IMR-90 (cell line): ENCODE data around the gene RAB19. TPM values are rescaled to one million over a fixed set of nuclear protein-coding genes. Genes with fewer than 3 reads are reported as not detected.

Experiments
- ATAC-seq: fragments of 200-7000 bp; cut with Tn5 transposase; 2 replicates; pipeline ENCODE4 v1.9.1; 2020; ENCODE audit warnings: low read depth, mild to moderate bottlenecking, moderate library complexity
- BruUV-seq: library from RNA; stranded (reverse); fragments of 400-500 nt; replicated peaks from 2 replicates; lab custom pipeline; 2021; lab: Mats Ljungman, UMichigan
- CTCF ChIA-PET: fragments of 300-600 bp; formaldehyde crosslinking; extraction: SDS; loops from one replicate; lab custom pipeline; 2021; ENCODE audit warnings: antibody characterized with exemption; lab: Yijun Ruan, JAX
- POLR2A ChIA-PET: fragments of 300-600 bp; sonication (Branson Sonifier 250); formaldehyde crosslinking; loops from one replicate; lab custom pipeline; 2022; ENCODE audit warnings: antibody characterized with exemption; ENCODE audit not compliant: unreplicated experiment; lab: Charles Lee
- DNase-seq: peaks from one replicate; pipeline ENCODE4 v3.0.0; 2013
- H2AFZ ChIP-seq: replicated peaks from 2 replicates; pipeline ENCODE3; 2013; ENCODE audit warnings: low read length, mild to moderate bottlenecking; ENCODE audit not compliant: poor library complexity
- H2AK5ac ChIP-seq: 2 replicates; pipeline ENCODE4 v1.6.1; 2013; ENCODE audit warnings: low read depth, low read length, inconsistent platforms
- H2AK9ac ChIP-seq: replicated peaks from 2 replicates; pipeline ENCODE3; 2013; ENCODE audit warnings: mild to moderate bottlenecking, low read depth, low read length, moderate library complexity; ENCODE audit not compliant: poor library complexity
- H2BK120ac ChIP-seq: 2 replicates; pipeline ENCODE4 v1.6.1; 2013; ENCODE audit warnings: low read depth, low read length, inconsistent platforms
- H2BK15ac ChIP-seq: 3 replicates; pipeline ENCODE4 v1.6.1; 2013; ENCODE audit warnings: low read depth, low read length, inconsistent platforms
- H2BK20ac ChIP-seq: 2 replicates; pipeline ENCODE4 v1.6.1; 2013; ENCODE audit warnings: low read depth, mild to moderate bottlenecking, inconsistent platforms, low read length, moderate library complexity
- H2BK5ac ChIP-seq: 2 replicates; pipeline ENCODE4 v1.6.1; 2013; ENCODE audit warnings: mild to moderate bottlenecking, low read depth, low read length, inconsistent platforms; ENCODE audit not compliant: poor library complexity, severe bottlenecking
- H3K14ac ChIP-seq: replicated peaks from 2 replicates; pipeline ENCODE4 v1.6.1; 2013; ENCODE audit warnings: low read depth, low read length, inconsistent platforms
- H3K18ac ChIP-seq: 2 replicates; pipeline ENCODE4 v1.6.1; 2013; ENCODE audit warnings: low read depth, low read length, control low read depth
- H3K23ac ChIP-seq: 2 replicates; pipeline ENCODE4 v1.6.1; 2013; ENCODE audit warnings: low read depth, low read length, inconsistent platforms
- H3K27ac ChIP-seq: 2 replicates; pipeline ENCODE4 v1.5.1; 2013; ENCODE audit warnings: mild to moderate bottlenecking, control low read depth, low read length; ENCODE audit not compliant: insufficient read depth
- H3K27me3 ChIP-seq: 2 replicates; pipeline ENCODE4 v1.6.1; 2013; ENCODE audit warnings: low read length; ENCODE audit not compliant: control insufficient read depth, insufficient read depth
- H3K36me3 ChIP-seq: 2 replicates; pipeline ENCODE4 v1.6.1; 2013; ENCODE audit warnings: low read length, mixed read lengths; ENCODE audit not compliant: control insufficient read depth, insufficient read depth
- H3K4ac ChIP-seq: 2 replicates; pipeline ENCODE4 v1.6.1; 2013; ENCODE audit warnings: low read depth, low read length, inconsistent platforms
- H3K4me1 ChIP-seq: 2 replicates; pipeline ENCODE4 v1.6.1; 2013; ENCODE audit warnings: low read length, mixed read lengths; ENCODE audit not compliant: control insufficient read depth, insufficient read depth
- H3K4me2 ChIP-seq: 2 replicates; pipeline ENCODE4 v1.6.1; 2013; ENCODE audit warnings: low read depth, mild to moderate bottlenecking, control low read depth, low read length, moderate library complexity
- H3K4me3 ChIP-seq: 2 replicates; pipeline ENCODE4 v1.5.1; 2013; ENCODE audit warnings: low read depth, mild to moderate bottlenecking, control low read depth, low read length, moderate library complexity; ENCODE audit not compliant: insufficient read depth
- H3K56ac ChIP-seq: 2 replicates; pipeline ENCODE4 v1.6.1; 2013; ENCODE audit warnings: low read length, inconsistent platforms; ENCODE audit not compliant: insufficient read depth; ENCODE audit errors: extremely low read depth
- H3K79me1 ChIP-seq, 2 experiments: 2 replicates each; pipeline ENCODE4 v1.6.1; 2013; ENCODE audit warnings: low read length in 2 of 2, inconsistent platforms in 1 of 2, low read depth in 1 of 2
- H3K9ac ChIP-seq: 2 replicates; pipeline ENCODE4 v1.6.1; 2013; ENCODE audit warnings: low read depth, low read length, control low read depth
- H3K9me1 ChIP-seq: 2 replicates; pipeline ENCODE4 v1.6.1; 2013; ENCODE audit warnings: low read length, inconsistent platforms; ENCODE audit not compliant: insufficient read depth
- H3K9me3 ChIP-seq: 2 replicates; pipeline ENCODE4 v1.6.1; 2013; ENCODE audit warnings: low read length; ENCODE audit not compliant: control insufficient read depth, insufficient read depth
- H4K20me1 ChIP-seq: 2 replicates; pipeline ENCODE4 v1.6.1; 2013; ENCODE audit warnings: low read length, inconsistent platforms; ENCODE audit not compliant: insufficient read depth
- H4K5ac ChIP-seq: 2 replicates; pipeline ENCODE4 v1.6.1; 2013; ENCODE audit warnings: mild to moderate bottlenecking, low read depth, low read length, control low read depth
- H4K8ac ChIP-seq, 2 experiments: 2 replicates each; pipeline ENCODE4 v1.6.1; 2013; ENCODE audit warnings: low read depth in 2 of 2, low read length in 2 of 2, control low read depth in 1 of 2, inconsistent platforms in 1 of 2
- H4K91ac ChIP-seq: 2 replicates; pipeline ENCODE4 v1.6.1; 2013; ENCODE audit warnings: low read depth, low read length, inconsistent platforms; ENCODE audit not compliant: insufficient read depth
- BHLHE40 ChIP-seq: fragments of 150-350 bp; IDR thresholded peaks from 2 replicates; pipeline ENCODE4 v1.6.1; 2016; ENCODE audit warnings: mild to moderate bottlenecking, low read depth, low read length
- CEBPB ChIP-seq: IDR thresholded peaks from 2 replicates; pipeline ENCODE4 v1.6.1; 2012; ENCODE audit warnings: low read depth, low read length, improper control_type of control experiment
- CHD1 ChIP-seq: IDR thresholded peaks from 2 replicates; pipeline ENCODE4 v1.6.1; 2012; ENCODE audit warnings: low read depth, low read length, improper control_type of control experiment
- FOS ChIP-seq: fragments of 150-350 bp; IDR thresholded peaks from 2 replicates; pipeline ENCODE4 v1.6.1; 2016; ENCODE audit warnings: low read depth, low read length
- MAFK ChIP-seq: IDR thresholded peaks from 2 replicates; pipeline ENCODE4 v1.6.1; 2012; ENCODE audit warnings: low read depth, low read length, improper control_type of control experiment
- MAZ ChIP-seq: IDR thresholded peaks from 2 replicates; pipeline ENCODE4 v1.6.1; 2012; ENCODE audit warnings: low read depth, mild to moderate bottlenecking, low read length, improper control_type of control experiment, moderate library complexity, borderline replicate concordance
- NFE2L2 ChIP-seq: fragments of 150-350 bp; IDR thresholded peaks from 2 replicates; pipeline ENCODE4 v1.6.1; 2016; ENCODE audit warnings: low read depth, mild to moderate bottlenecking, low read length
- POLR2A ChIP-seq: IDR thresholded peaks from 2 replicates; pipeline ENCODE4 v1.6.1; 2012; ENCODE audit warnings: mild to moderate bottlenecking, low read depth, low read length
- RAD21 ChIP-seq: IDR thresholded peaks from 2 replicates; pipeline ENCODE4 v1.6.1; 2012; ENCODE audit warnings: low read length, improper control_type of control experiment
- RCOR1 ChIP-seq: IDR thresholded peaks from 2 replicates; pipeline ENCODE4 v1.6.1; 2012; ENCODE audit warnings: mild to moderate bottlenecking, low read length, improper control_type of control experiment; ENCODE audit not compliant: insufficient replicate concordance
- RFX5 ChIP-seq: IDR thresholded peaks from 2 replicates; pipeline ENCODE4 v1.8.0; 2012; ENCODE audit warnings: low read depth, mild to moderate bottlenecking, low read length, moderate library complexity
- SMC3 ChIP-seq: fragments of 150-350 bp; IDR thresholded peaks from 2 replicates; pipeline ENCODE4 v1.6.1; 2016; ENCODE audit warnings: low read depth, mild to moderate bottlenecking, antibody characterized with exemption, low read length, moderate library complexity
- WGBS, 2 experiments: methylation state at CpG; one replicate each; pipeline versions ENCODE4 v1.1.5 to v1.1.7; 2013; ENCODE audit warnings: missing lambda C conversion rate in 2 of 2; ENCODE audit not compliant: insufficient read length in 1 of 2; ENCODE audit errors: extremely low coverage in 2 of 2; 5-methylcytosine and 5-hydroxymethylcytosine counted together
- dilution Hi-C: fragments of 300-500 bp; cut with HindIII; formaldehyde crosslinking; loops from one replicate; pipeline ENCODE4 v1.14.3; 2018; ENCODE audit warnings: low sequenced_read_pairs; ENCODE audit not compliant: unreplicated experiment
- in situ Hi-C: fragments of 300-500 bp; cut with MboI; formaldehyde crosslinking; loops from 3 replicates; pipeline ENCODE4 v1.14.3; 2019; ENCODE audit warnings: low sequenced_read_pairs, inconsistent platforms, mixed read lengths
- intact Hi-C: fragments of 100-400 bp; cut with micrococcal nuclease; formaldehyde crosslinking; loops from 2 replicates; pipeline ENCODE4 v1.10.0; 2022
- polyA plus RNA-seq, 3 experiments: library from polyadenylated mRNA; depleted of rRNA; stranded (reverse); fragments of >200 nt; gene quantifications; 2 replicates each; pipeline ENCODE4 v1.2.3, GENCODE V29; 2012; ENCODE audit warnings: low replicate concordance in 1 of 3
- total RNA-seq: library from RNA; depleted of rRNA; stranded (reverse); fragments of >200 nt; gene quantifications from 2 replicates; pipeline ENCODE4 v1.2.3, GENCODE V29; 2012
- TF ChIP-seq, protein P1 (sequence below): fragments of 150-350 bp; IDR thresholded peaks from 2 replicates; pipeline ENCODE4 v1.6.1; 2016; ENCODE audit warnings: low read depth, mild to moderate bottlenecking, low read length, moderate library complexity, borderline replicate concordance
- TF ChIP-seq, protein P2 (sequence below): conservative IDR thresholded peaks from 2 replicates; pipeline ENCODE4 v1.5.1; 2012; ENCODE audit warnings: mild to moderate bottlenecking, low read depth, low read length, improper control_type of control experiment
- TF ChIP-seq, protein P3 (sequence below): fragments of 150-350 bp; IDR thresholded peaks from 2 replicates; pipeline ENCODE4 v1.6.1; 2017; ENCODE audit warnings: mild to moderate bottlenecking, antibody characterized with exemption, low read length, low read depth

RAB19 gene
- total and polyA plus RNA-seq, 2 of the 4 experiments (the other 2 are of a cell fraction): not detected

DNA sequence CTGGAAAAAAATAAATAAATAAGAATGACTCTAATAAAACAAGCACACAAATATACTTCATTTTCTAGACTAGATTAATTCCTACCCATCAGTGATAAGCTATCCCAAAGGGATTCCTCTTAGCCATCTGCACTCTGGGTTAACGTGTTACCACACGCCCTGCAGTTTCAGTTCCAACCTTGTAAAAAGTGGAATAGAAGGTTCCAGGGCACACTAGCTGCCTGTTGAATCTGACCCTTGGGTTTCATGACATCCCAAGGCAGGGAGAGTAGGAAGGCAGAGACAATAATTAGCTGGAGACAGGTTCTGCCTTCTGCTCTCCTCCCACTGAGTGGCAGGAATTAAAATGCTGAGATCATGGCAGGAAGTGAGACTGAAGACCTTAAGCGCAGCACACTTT lies 39.0 kb upstream of the RAB19 start:
- Histone ChIP-seq H4K5ac (no peak overlapping the region), H3K4me3 (no peak overlapping the region), H3K56ac (no peak overlapping the region), H3K27ac (no peak overlapping the region), H3K23ac (no peak overlapping the region), H3K9me3 (no peaks in the 10 kb centered on the region), H4K91ac (no peak overlapping the region), H3K9ac (no peak overlapping the region), H3K14ac (no peak overlapping the region), H2BK20ac (no peak overlapping the region), H3K27me3 (no peaks in the 10 kb centered on the region), H2AK5ac (no peak overlapping the region), H3K36me3 (peaks cover 17% of the 10 kb centered on the region), H3K4me2 (no peak overlapping the region), H2AK9ac (no peak overlapping the region), H2BK120ac (no peak overlapping the region), H3K18ac (no peak overlapping the region), H3K9me1 (peaks cover 7% of the 10 kb centered on the region; the same call in 1 of the 2 replicates), H2BK5ac (no peak overlapping the region), H3K79me1 (peaks cover 5 to 12% of the 10 kb centered on the region in 2 experiments; a peak in 1 of 4 replicates), H4K20me1 (no peaks in the 10 kb centered on the region), H3K4ac (no peak overlapping the region), H2AFZ (no peak overlapping the region), H4K8ac (no peak overlapping the region), H3K4me1 (no peaks in the 10 kb centered on the region), H2BK15ac (no peak overlapping the region)
- DNase-seq (no peak), ATAC-seq (no peak)
- BruUV-seq: no TSS peak
- POLR2A ChIA-PET: no interaction called here
- dilution Hi-C loops (no loop called here), in situ Hi-C loops (no loop called here), intact Hi-C loops (no loop called here)
- CTCF ChIA-PET: no interaction called here
- WGBS, 2 experiments: no CpG with 5 or more reads among the region's 3 CpGs
- TF ChIP-seq, protein P1, sequence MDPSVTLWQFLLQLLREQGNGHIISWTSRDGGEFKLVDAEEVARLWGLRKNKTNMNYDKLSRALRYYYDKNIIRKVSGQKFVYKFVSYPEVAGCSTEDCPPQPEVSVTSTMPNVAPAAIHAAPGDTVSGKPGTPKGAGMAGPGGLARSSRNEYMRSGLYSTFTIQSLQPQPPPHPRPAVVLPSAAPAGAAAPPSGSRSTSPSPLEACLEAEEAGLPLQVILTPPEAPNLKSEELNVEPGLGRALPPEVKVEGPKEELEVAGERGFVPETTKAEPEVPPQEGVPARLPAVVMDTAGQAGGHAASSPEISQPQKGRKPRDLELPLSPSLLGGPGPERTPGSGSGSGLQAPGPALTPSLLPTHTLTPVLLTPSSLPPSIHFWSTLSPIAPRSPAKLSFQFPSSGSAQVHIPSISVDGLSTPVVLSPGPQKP: no peak
- TF ChIP-seq NFE2L2 (no peak), RCOR1 (no peak), MAZ (no peak), FOS (no peak), SMC3 (no peak), CEBPB (no peak), POLR2A (no peak), RAD21 (no peak), MAFK (no peak), RFX5 (no peak), BHLHE40 (no peak), CHD1 (no peak)
- TF ChIP-seq, protein P2, sequence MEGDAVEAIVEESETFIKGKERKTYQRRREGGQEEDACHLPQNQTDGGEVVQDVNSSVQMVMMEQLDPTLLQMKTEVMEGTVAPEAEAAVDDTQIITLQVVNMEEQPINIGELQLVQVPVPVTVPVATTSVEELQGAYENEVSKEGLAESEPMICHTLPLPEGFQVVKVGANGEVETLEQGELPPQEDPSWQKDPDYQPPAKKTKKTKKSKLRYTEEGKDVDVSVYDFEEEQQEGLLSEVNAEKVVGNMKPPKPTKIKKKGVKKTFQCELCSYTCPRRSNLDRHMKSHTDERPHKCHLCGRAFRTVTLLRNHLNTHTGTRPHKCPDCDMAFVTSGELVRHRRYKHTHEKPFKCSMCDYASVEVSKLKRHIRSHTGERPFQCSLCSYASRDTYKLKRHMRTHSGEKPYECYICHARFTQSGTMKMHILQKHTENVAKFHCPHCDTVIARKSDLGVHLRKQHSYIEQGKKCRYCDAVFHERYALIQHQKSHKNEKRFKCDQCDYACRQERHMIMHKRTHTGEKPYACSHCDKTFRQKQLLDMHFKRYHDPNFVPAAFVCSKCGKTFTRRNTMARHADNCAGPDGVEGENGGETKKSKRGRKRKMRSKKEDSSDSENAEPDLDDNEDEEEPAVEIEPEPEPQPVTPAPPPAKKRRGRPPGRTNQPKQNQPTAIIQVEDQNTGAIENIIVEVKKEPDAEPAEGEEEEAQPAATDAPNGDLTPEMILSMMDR: no peak
- TF ChIP-seq, protein P3, sequence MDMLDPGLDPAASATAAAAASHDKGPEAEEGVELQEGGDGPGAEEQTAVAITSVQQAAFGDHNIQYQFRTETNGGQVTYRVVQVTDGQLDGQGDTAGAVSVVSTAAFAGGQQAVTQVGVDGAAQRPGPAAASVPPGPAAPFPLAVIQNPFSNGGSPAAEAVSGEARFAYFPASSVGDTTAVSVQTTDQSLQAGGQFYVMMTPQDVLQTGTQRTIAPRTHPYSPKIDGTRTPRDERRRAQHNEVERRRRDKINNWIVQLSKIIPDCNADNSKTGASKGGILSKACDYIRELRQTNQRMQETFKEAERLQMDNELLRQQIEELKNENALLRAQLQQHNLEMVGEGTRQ: no peak
